Mononuclear cell (primary cell): ENCODE data around the gene SH2D5. TPM values are rescaled to one million over a fixed set of nuclear protein-coding genes. Genes with fewer than 3 reads are reported as not detected.
"Not testable (repeated sequence)": the region's sequence is repeated elsewhere in the genome, so short reads cannot be mapped to it uniquely, and the experiment has no call there.

Experiments used
- H3K27me3 ChIP-seq: 2 replicates; pipeline ENCODE4 v1.6.0; 2011; ENCODE audit warnings: low read length, control low read depth; ENCODE audit not compliant: insufficient read depth
- H3K4me1 ChIP-seq: 2 replicates; pipeline ENCODE4 v1.5.1; 2011; ENCODE audit warnings: mild to moderate bottlenecking, low read length, control low read depth; ENCODE audit not compliant: insufficient read depth
- H3K4me3 ChIP-seq: 2 replicates; pipeline ENCODE4 v1.5.1; 2011; ENCODE audit warnings: mild to moderate bottlenecking, low read length, moderate library complexity
- H3K9me3 ChIP-seq: 2 replicates; pipeline ENCODE4 v1.5.1; 2011; ENCODE audit warnings: low read depth, mild to moderate bottlenecking, control low read depth, low read length
- total RNA-seq: library from RNA; depleted of rRNA; stranded (reverse); fragments of >200 nt; gene quantifications from one replicate; pipeline ENCODE4 v1.2.3, GENCODE V29; 2012

SH2D5 gene
- total RNA-seq, 1 donor, result not detected

DNA sequence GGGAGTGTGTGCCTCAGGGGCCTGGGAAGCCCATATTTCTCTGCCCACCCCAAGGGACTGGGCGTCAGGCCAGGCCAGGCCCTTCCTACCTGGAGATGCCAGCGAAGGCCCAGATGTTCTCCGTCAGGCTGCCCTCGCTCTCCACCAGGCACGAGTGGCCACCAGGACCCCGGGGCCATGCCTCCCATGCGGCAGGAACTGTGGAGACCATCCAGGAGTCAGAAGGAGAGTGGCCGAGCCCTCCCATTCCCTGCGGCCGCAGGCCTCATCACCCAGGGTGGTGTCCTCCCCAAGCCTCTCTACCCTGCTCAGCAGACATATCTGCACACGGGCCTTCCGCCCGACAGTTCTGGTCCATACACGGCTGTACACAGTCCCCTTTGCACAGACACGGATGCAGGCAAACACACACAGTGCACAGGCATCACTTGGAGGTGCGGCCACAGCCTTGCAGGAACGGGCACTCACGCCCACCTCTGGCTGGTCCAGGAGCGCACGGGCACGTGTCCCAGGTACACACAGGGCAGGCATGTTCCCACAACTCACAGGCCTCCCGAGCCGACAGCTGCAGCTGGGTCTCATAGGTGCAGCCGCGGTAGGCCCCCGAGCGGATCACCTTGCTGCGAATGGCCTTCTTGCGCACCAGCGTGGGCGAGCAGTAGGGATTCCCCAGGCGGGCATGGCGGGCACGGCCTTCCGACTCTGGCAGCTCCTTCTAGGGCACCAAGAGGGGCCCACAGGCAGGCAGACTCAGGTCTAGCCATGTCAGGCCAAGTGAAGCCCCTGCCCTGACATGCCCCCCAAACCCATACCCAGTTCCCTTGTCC, 8.8 kb downstream of the SH2D5 start:
- Histone ChIP-seq H3K4me1 (no peaks in the 10 kb centered on the region), H3K9me3 (no peaks in the 10 kb centered on the region), H3K4me3 (no peak overlapping the region), H3K27me3 (peaks cover 8% of the 10 kb centered on the region)

DNA sequence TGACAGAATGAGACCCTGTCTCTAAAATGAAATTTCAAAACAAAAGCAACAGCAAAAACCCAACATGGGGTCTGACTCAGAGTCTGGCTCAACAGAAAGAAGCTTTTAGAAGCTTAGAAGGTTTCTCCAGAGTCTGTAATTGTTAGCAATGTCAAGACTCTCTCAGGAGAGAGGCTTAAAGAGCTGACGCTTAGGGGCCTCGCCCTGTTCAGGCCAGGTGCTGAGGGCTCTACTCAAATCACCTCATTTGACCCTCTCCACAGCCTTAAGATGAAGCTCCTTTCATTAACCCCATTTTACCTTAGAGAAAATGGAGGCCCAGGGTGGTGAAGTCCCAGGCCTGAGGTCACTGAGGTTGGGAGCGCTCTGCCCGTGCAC, 9.4 kb downstream of the SH2D5 start:
- H3K27me3 ChIP-seq, result peaks cover 13% of the 10 kb centered on the region
- no peaks in the 10 kb centered on the region for H3K4me1 ChIP-seq
- no peak overlapping the region for H3K4me3 ChIP-seq
- H3K9me3 ChIP-seq, result no peaks in the 10 kb centered on the region

DNA sequence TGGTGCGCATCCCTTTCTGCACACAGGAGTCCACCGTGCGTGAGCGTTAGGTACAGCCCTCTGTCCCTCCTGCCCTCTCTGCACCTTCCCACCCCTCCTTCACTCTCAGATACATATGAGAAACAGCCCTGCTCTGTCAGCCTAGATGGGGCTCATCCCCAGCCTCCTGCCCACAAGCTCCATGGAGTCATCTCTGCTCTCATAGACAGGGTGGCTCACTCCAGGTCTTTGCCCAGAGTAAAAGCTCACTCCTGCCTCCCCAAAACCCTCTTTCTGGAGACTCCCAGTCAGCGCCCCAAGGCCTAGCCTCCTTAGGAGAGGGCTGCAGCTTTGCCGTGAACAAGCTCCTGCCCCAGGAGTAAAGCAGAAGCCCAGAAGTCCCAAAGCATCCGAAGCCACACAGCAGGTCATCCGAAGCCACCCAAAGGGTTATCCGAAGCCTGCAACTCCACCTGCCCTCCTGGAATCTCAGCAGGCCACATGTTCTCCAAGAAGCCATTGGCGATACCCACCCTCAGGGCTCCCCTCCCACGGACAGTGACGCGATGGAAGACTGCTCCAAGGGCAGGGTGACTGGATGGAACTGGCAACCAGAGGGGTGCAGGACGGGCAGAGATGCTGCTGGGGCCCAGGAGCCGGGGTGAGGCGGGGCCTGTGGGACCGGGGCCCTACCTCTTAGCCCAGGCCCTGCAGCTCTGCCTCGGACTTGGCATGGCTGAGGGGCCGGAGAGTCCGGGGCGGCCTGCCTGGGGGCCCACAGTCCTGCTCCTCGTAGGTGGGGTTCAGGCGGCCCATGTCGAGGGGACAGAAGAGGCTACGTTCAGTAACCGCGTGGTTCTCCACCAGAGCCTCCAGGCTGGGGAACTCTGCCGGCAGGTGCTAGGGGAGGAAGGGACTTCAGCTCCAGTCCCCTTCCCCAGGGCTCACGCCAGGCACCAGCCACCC, 11.1 kb downstream of the SH2D5 start:
- peaks cover 8% of the 10 kb centered on the region for H3K4me1 ChIP-seq
- H3K27me3 ChIP-seq, result peaks cover 26% of the 10 kb centered on the region

DNA sequence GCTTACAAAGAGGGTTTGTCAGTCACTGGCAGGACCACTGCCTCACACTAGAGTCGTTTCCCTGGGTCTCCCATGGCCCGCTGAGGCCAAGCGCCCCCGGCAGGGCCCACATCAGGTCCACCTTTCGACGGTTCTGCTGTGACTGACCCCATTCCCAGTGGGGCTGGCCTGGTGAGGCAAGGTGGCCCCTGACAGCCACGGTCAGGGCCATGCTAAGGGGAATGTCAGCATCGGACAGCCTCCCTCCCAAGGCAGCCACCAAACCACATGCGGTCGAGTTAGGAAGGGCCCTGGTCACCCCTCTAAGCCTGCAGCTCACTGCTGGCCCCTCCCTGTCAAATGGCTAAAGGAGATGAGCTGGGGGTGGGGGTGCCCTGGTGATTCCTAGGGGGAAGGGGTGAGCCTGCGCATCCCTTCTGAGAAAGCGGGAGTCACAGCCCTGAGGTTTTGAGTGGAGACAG, 11.8 kb downstream of the SH2D5 start:
- Histone ChIP-seq H3K9me3 (no peaks in the 10 kb centered on the region), H3K4me1 (peaks cover 8% of the 10 kb centered on the region), H3K4me3 (no peak overlapping the region), H3K27me3 (peaks cover 31% of the 10 kb centered on the region)

More for the DNA sequence above, 11.1 kb downstream of the SH2D5 start:
- H3K9me3 ChIP-seq, result no peaks in the 10 kb centered on the region
- H3K4me3 ChIP-seq, result no peak overlapping the region

DNA sequence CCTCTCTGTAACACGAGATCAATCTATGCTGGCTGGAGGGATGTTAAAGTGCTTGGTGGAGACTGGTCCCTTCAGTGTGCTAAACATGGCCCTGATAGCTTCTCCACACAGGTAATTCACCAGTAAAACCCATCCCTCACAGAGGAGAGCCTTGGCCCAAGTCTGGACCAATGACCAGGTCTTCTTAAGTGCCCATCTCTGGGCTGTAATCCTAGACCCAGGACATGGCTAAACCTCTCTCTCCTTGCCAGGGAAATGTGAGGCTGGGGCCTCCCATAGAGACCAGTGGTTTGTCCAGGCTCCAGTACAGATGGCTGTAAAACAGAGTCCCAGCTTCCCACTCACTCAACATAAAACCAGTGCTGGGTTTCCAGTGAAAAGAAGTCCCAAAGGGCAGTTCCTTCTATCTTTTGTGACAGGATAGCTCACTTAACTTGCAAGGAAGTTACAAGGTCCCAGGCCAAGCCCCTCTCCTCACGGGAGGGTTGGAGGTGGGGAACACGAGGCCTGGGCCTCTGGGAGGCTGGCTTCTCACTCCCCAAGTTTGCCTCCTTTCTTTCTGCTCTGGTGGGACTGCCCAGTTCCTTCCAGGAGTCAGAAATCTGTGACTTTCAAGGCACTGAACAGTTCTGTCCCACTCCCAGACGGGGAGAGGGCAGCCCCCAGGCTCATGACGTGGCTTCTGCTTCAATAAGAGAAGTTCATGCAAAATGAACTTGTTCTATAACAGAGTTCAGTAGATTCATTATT, 12.5 kb downstream of the SH2D5 start:
- Histone ChIP-seq H3K4me1 (peaks cover 8% of the 10 kb centered on the region), H3K4me3 (no peak overlapping the region), H3K9me3 (no peaks in the 10 kb centered on the region), H3K27me3 (peaks cover 31% of the 10 kb centered on the region)

DNA sequence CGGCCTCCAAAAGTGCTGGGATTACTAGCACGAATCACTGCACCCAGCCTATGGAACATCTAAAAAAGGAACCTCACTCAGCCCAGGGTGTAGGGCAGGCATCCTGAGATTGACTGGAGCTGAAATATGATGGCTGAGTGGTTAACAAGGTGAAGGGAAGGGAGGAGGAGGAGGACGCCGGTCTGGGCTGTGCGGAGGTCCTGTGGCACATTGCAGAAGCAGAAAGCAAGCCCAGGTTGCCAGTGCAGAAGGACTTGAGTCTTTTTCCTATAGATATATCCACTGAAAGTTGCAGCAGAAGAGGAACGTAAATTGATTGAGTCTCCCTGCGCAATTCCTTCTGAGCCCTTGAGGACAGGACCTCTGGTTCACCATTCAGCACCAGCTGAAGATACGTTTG, 13.2 kb downstream of the SH2D5 start:
- H3K9me3 ChIP-seq, result no peaks in the 10 kb centered on the region
- no peak overlapping the region for H3K4me3 ChIP-seq
- H3K27me3 ChIP-seq, result peaks cover 31% of the 10 kb centered on the region
- H3K4me1 ChIP-seq, result peaks cover 8% of the 10 kb centered on the region

DNA sequence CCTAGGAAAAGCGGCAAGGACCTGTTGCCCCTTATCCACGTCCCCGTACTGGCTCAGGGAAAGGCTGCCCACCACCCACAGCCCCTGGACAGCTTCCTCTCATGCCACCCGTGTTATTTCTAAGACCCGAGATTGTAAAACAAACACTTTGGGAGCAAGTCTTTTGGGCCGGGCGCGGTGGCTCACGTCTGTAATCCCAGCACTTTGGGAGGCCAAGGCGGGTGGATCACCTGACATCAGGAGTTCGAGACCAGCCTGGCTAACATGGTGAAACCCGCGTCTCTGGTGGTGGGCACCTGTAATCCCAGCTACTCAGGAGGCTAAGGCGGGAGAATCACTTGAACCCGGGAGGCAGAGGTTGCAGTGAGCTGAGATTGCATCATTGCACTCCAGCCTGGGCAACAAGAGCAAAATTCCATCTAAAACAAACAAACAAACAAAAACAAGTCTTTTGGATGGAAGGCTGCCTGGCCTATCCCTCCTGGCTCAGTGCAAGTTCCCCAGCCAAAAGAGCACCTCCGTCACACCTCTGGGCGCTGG, 14.1 kb downstream of the SH2D5 start:
- H3K4me3 ChIP-seq, H3K4me1 ChIP-seq, H3K9me3 ChIP-seq: not testable (repeated sequence)
- H3K27me3 ChIP-seq, result peaks cover 31% of the 10 kb centered on the region

DNA sequence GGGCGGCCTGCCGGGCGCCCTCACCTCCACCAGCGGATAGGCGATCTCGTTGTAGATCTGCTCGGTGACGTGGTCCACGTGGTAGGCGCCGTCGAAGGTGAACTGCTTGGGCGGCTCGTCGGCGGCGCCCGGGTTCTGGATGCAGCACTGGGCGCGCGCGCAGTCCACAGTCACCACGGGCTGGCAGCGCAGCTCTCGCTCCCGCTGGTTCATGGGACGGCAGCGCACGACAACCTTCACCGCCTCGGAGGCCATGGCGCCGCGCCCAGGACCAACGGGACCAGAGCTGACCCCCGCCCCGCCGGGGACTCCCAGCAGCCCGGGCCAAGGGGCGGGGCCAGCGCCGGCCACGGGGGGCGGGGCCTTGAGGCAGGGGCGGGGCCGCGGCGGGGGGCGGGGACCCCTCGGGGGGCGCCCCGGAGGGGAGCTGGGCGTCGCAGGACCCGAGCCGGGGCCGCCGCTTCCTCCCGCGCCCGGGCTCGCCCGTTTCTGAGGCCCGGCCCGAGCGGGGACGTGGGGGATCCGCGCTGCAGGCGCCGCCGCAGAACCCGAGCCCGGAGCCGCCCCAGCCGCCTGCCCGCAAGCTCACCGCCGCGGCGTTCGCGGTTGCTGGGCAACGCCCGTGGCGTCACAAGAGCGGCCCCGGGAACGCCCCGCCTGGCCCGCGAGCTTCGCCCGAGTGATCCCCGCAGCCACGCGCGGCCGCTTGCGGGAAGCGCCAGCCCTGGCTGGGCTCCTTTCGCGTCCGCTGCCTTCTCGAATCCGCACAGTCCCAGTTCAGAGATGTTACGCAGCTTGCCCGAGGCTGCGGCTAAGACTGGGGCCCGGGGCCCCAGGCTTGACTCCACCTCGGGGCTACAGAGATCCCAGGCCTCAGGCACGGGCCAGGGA, 14.8 kb downstream of the SH2D5 start, which contains the start of gene KIF17:
TSS of gene KIF17 (minus strand) at position 556 of the 891 bp plus-strand sequence. CDS start at position 255, 301 bp downstream.
- H3K4me3 ChIP-seq, result no peak within 1 kb of the TSS

DNA sequence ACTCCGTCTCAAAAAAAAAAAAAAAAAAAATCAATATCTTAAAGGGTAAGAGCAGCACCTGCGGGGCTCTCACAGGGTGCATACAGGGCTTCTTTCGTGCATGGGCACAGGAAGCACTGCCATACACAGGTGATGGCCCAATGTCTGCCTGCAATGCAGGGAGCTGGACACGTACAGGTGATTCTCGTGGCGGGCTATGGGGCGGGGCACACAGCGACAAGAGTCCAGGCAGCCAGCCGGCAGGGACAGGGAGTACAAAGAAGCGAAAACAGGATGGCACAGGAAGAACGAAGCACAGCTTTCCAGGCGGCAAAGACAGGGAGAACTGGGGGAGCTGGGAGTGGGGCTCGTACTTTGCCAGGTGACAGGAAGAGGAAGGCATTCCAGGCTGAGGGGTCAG, 16.3 kb downstream of the SH2D5 start:
- H3K4me1 ChIP-seq, result peaks cover 8% of the 10 kb centered on the region
- H3K27me3 ChIP-seq, result peaks cover 31% of the 10 kb centered on the region
- H3K4me3 ChIP-seq, result no peak overlapping the region
- no peaks in the 10 kb centered on the region for H3K9me3 ChIP-seq

More for the DNA sequence above, 14.8 kb downstream of the SH2D5 start, which contains the start of gene KIF17:
- peaks cover 8% of the 10 kb centered on the region for H3K4me1 ChIP-seq
- H3K27me3 ChIP-seq, result peaks cover 31% of the 10 kb centered on the region
- no peaks in the 10 kb centered on the region for H3K9me3 ChIP-seq

DNA sequence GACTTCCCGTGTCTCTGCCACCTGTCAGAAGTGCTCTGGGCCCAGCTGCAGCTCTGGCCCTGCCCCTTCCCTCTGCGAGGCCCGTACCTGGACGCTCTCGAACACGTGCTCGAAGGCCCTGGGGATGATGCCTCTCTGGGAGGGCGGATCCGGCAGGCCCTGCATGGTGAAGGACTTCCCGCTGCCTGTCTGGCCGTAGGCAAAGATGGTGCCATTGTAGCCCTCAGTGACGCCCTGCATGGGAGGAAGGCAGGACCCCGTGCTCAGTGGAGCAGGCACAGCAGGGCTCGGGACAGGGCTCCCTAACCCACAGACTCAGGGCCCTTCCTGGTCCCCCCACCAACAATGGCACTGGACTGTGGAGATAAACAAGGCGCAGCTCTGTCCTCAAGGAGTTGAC, 17.1 kb downstream of the SH2D5 start:
- H3K4me3 ChIP-seq, result no peak overlapping the region
- peaks cover 8% of the 10 kb centered on the region for H3K4me1 ChIP-seq
- H3K27me3 ChIP-seq, result peaks cover 31% of the 10 kb centered on the region
- no peaks in the 10 kb centered on the region for H3K9me3 ChIP-seq

DNA sequence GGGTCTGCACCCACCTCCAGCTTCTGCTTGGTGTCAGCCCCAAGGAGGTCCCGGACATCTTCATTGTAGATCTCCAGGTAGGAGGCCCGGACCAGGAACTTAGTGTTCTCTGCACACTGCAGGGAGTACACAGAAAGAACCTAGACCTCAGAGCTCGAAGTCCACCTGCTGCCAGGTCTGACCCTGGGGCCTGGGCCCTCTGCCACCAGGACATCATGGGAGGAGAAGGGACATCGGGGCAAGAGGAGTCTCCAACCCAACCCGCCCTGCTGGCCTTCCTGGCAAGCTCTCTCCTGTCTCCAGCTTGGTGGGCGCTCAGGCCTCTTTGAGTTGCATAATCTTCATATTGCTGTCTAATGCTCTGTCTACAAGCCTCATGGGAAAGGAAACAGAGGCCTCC, 19.1 kb downstream of the SH2D5 start:
- Histone ChIP-seq H3K27me3 (peaks cover 20% of the 10 kb centered on the region), H3K9me3 (no peaks in the 10 kb centered on the region), H3K4me1 (peaks cover 8% of the 10 kb centered on the region), H3K4me3 (no peak overlapping the region)

DNA sequence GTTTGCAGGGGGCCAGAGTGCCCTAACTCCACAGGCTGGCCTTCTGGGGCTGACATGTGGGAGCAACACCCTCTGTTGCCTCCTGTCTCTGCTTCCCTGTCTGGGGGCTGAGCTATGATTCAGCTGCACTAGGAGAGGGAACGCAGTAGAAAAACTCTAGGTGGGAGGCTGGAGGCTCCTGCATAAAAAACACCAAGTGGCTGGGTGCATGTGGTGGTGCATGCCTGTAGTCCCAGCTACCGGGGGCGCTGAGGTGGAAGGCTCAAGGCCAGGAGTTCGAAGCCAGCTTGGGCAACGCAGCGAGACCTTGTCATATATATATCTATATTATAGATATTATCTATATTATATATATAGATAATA, 20.3 kb downstream of the SH2D5 start:
- Histone ChIP-seq H3K9me3 (no peaks in the 10 kb centered on the region), H3K4me1 (peaks cover 5% of the 10 kb centered on the region), H3K4me3 (no peak overlapping the region), H3K27me3 (peaks cover 13% of the 10 kb centered on the region)

DNA sequence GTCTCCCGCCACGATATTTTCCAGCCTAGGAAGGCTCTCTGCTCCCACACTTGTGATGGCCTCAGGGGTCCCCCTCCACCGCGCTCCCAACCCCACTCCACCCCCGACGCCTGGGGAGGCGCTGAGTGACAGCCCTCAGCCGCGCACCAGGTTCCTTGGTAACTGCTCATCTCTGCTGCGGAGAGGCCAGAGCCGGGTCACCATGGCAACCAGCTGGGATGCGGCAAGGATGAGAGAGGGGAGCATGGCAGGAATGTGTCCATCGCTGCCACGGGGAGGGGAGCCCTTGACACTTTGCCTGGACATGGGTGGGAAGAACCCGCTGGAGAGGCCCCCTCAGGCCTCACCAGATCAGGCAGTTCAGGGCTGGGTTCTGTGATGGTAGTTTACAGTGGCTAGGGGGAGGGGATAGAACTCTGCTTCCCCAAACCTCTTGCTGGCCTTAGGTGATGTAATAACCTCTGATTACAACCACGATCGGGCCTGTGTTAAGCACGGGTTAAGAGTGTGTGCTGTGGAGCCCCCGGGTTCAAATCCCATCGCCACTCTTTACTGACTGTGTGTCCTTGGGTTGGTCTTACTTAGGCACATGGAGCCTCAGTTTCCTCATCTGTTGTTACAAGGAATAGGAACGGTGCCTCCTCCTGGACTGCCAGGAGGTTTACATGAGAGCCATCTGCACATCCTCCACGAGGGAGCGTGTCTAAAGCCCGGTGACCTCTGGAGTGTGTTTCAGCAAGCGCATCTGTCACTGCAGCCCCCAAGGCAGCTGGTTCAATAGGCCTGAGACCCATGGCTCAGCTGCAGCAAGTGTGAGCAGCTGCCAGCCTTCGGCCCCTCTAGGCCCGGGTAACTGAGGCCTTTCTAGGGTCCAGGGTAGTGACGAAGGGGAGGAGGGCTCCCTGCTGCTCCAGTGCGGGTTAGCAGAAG, 21.0 kb downstream of the SH2D5 start:
- Histone ChIP-seq H3K4me1 (no peaks in the 10 kb centered on the region), H3K27me3 (peaks cover 7% of the 10 kb centered on the region)

More for the DNA sequence above, 21.0 kb downstream of the SH2D5 start:
- no peaks in the 10 kb centered on the region for H3K9me3 ChIP-seq
- no peak overlapping the region for H3K4me3 ChIP-seq
